HG03575 (cell line): Measurements from ENCODE around the gene GSTM4.

Experiments
- ATAC-seq: cut with Tn5 transposase; IDR thresholded peaks from one replicate; pipeline ENCODE4 v1.9.1; 2021; ENCODE audit not compliant: unreplicated experiment, insufficient number of reproducible peaks, low FRiP score; ENCODE audit errors: extremely low read depth

Gene GSTM4

DNA sequence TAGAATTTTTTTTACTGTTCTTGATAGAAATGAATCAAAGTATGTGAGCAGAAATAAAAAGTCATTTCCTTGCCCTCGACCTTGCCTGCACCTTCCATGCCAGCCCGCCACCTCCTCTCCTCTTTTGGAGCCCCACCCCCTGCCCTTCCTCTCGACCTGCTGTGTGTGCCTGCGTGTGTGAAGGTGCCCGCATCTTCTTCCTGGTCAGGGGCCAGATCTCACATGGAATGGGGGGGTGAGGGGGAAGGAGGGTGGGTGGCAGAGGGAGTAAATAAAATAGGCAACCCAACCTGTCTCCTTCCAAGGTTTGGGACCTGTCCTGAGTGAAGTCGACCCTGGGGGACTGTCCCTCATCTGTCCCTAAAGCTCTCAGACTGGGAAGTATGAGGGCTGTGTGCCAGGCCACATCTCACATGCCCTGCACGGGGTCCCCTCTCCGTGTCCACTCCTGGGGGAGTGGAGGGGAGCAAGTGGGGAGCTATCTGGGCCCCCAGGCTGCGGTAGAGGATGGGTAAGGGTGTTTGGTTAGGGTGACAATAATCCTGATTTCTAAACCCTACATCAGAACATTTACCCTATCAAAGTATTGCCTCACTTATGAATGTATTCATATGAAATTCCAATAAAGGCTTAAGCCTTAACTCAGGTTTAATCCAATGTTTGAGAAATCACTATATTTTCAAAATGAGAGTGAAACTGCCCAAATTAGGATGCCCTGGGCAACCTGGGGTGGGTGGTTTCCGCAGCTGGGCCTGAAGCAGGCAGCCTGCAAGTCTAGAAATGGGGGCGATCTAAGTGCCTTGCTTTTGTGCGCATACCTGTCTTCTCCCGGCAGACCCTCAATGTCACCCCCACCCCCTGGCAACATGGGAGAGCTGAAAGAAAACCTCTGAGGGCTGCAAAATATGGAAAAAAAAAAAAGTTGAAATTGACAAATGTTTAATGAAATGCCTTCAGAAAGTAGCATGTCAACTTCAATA lies 20.8 kb upstream of the GSTM4 start:
- no peak for ATAC-seq

DNA sequence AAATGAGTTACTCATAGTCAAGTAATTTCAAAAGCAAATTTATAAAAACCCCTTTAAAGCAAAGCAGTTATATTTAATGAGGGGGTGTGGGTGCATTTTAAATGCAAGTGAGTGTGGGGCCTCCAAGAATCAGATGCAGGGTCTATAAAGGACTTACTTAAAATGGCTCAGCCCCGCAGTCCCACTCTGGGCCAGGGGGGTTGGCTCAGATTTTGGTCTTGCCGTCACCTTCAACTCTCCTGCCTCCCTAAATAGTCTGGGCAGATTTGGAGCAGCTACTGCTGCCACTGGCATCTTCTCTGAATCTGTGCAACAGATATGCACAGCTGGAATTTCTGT lies 20.1 kb upstream of the GSTM4 start:
- no peak for ATAC-seq

DNA sequence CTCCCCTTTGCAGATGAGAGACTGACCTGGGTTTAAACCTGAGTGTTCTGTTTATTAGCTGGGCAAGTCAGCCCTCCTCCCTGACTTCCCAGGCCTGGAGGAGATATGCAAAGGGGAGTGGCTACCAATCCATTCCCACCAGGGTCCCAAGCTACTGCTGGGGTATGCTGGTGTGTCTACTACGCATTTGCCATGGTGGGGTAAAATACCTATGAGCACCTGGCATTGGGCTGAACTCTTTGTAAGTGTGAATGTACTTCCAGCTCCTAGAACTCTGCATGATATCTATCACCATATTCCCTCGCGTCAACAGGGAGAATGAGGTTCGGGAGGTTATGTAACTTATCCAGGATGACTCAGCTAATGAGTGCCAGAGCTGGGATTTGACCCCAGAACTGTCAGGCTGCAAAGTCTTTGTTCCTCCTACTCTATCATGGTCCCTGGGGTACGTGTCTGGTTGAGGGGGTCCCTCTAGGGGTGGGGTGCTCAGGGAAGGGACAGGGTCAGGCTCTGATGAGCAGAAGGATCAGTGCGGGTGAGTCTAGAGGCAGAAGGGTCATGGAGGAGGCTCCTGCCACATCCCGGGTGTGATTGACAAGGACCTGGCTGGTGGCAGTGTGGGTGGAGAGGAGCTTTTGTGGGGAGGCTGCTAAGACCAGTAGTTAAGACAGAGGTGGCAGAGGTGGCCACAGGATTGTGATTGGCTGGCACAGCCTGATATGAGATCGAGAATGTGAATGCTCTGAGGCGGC lies 19.5 kb upstream of the GSTM4 start:
- ATAC-seq, result no peak

DNA sequence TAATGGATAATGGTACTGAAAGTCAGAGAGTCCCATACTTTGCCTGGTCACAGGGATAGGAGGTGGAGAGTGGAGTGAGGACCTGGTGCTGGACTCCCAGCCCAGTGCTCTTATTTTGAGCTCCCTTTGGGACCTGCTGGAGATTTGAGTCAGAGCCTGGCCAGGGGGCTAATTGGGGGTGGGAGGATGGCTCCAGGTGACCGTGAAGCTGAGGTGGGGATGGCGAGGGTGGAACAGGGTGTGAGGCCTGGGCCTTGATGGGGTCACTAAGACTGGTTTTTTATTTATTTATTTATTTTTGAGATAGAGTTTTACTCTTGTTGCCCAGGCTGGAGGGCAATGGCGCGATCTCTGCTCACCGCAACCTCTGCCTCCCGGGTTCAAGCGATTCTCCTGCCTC lies 18.5 kb upstream of the GSTM4 start:
- no peak for ATAC-seq

DNA sequence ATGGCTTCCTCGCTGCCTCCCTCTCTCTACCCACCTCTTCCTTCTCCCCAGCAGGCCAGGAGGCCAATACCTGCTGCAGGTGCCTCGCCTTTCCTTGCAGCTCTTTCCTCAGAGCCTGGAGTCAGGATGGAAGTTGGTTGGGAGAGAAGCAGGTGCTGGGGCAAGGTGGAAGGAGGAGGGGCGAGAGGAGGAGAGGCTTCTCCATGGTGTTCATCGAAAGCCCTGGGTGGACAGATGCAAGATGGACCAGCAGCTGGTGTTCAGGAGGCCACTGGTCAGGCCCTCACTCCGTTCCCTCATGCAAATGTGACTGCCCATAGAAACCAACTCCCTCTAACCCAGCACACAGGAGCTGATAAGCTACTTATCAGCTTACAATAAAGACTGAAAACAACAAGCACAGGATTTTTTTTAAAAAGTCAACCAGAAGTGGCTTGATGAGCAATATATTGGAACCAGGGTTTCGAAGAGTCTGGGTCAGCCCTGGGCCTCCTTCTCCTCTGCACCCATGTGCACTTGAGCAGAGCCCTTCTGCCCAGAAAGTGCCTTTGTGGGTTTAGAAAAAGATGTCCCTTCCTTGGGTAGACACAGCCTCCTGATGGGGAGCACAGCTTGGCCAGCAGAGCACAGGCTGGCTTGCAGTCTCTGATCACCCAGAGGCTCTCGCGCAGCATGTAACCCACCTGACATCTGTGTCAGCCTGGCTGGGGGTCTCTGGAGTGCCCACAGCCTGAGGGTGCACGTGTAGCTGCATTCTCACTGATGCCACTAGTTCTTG lies 16.6 kb upstream of the GSTM4 start:
- no peak for ATAC-seq

DNA sequence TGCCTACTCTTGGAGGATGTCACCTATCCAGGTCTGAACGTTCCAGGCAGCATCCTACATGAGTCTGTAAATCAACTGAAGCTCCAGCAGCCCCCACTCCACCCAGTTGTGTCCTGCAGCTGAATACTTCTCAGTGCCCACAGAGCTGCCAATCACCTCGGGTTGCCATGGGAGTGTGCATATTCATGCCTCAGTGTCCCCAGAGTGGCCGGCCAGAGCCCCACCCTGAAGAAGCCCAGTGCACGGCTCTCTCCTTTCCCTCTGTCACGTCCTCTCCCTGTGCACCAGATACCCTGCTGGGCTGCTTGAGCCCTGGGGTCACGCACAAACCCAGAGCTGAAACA lies 16.1 kb upstream of the GSTM4 start:
- no peak for ATAC-seq

DNA sequence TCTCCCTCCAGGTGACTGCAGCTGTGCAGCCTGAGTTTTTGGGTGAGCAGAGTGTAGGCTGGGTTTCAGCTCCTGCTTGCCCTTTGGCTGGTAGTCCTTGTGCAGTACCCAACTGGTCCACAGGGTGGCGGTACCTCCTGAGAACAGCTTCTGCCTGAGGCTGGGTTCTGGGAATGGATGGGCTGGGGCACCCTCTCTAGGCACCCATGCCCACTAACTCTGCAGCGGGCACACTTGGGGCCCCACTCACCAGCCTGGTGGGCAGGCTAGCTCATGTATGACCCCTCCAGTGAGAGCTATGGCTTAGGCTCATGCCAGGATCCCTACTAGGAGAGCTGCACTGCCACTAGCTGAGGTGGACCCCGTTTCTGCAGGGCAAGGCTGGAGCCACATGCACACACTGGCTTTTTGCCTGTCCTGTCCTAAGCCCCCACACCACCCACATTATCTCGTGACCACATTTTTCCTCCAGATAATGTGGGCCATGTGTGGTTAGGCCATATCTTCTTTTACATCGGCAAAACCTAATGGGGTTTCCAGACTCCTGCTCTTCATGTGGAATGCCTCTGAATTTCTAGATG lies 15.5 kb upstream of the GSTM4 start:
- no peak for ATAC-seq

DNA sequence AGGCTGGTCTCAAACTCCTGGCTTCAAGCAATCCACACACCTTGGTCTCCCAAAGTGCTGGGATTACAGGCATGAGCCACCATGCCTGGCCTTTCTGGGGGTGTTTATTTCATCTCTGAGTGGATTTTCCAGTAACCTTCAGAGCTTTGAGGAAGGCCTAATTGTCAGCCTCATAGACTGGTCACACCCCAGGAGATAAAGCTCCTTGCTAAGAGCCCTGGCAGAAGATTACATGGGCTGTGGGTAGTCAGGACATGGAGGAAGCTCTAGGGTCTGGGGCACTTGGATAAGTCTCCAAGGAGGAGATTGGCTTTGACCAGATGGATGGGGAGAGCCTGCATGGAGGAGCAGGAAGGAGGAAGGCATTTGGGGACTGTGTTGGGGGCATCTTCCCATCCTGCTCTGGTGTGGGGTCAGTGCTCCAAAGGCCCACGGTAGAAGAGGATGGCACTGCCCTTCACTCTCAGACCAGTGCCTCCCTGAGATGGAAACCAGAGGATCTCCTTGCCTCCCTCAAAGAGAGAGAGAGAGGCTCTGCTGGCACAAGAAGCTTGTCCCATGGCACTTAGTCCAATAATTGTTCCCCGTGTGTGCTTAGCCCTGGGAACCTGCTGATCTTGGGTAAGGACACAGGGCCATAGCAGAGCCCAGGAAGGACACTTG lies 14.7 kb upstream of the GSTM4 start:
- no peak for ATAC-seq

DNA sequence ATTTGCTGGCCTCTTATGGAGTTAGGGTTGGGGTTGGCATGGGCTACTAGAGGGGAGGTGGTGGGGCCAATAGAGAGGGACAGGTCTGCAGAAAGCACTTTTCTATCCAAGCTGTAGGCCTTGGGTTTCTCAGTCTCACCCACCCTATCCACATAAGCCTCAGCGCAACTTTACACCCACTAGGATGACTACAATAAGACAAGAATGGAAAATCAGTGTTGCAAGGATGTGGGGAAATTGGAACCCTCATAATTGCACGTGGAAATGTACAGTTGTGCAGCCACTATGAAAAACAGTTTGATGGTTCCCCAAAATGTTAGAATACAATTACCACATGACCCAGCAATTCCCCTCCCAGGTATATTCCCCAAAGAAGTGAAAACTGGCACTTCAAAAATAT lies 14.0 kb upstream of the GSTM4 start:
- no peak for ATAC-seq

DNA sequence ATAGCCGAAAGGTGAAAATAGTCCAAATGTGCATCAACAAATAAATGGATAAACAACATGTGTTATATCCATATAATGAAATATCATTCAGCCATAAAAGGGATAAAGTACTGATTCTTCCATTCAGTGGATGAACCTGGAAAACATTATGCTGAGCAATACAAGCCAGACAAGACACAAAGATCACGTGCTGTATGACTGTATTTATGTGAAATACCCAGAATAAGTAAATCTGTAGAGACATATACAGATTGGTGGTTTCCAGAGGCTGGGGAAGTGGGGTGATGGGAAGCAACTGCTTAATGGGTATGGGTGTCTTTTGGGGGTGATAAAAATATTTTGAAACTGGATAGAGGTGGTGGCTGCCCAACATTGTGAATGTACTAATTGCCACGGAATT lies 13.3 kb upstream of the GSTM4 start:
- ATAC-seq, result no peak

DNA sequence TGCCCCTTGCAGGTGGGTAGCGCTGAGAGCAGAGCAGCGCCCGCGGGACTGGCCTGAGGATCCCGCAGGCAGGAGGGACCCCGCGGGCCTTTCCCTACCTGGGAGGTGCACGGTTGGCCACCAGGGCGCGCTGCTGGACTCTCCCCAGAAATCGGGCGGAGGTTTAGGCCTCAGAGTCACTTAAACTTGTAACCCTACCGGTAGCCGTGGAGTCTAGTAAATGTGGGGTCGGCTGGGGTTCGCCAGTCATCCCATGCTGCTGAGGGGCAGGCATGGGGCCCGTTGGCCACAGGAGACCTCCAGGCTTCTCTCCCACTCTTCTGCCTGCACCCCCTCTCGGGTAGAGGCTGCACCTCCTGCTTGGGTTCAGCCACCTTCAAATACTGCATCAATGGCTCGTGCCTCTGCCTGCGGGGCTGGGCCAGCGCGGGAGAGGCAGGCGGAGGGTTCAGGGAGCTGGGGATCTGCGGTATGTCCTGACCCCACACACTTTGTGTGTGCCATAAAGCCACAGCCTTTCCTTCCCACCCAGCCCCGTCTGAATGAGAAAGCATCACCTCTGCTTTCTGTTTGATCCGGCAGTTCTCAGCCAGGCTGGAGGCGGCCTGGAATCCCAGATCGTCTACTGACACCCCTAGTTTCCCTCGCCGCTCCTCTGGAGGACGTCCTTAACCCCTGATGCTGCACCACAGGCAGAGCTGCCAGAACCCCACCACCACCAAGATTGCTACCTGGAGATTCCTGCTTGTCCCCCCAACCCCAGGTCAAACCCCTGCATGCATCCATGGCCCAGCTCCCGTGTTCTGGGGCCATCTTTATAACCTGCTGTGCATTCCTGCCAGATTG lies 12.3 kb upstream of the GSTM4 start:
- no peak for ATAC-seq

DNA sequence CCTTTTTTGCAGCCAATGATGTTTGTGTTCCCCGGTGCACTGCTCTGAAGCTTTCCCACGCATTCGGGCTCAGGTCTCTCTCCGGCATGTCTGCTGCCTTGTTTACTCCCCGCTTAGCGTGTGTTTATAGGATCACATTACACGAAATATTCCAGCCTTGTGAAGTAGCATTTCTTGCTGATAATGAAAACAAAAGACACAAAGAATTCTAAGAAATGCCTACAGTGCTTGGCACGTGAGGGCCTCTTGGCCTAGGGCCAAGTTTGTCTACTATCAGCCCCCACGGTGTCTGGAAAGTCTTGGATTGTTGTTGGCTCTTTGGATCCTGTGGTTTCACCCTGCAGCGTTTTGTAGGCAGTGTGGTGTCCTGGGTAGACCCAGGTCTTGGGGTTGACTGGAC lies 11.2 kb upstream of the GSTM4 start:
- ATAC-seq, result no peak

DNA sequence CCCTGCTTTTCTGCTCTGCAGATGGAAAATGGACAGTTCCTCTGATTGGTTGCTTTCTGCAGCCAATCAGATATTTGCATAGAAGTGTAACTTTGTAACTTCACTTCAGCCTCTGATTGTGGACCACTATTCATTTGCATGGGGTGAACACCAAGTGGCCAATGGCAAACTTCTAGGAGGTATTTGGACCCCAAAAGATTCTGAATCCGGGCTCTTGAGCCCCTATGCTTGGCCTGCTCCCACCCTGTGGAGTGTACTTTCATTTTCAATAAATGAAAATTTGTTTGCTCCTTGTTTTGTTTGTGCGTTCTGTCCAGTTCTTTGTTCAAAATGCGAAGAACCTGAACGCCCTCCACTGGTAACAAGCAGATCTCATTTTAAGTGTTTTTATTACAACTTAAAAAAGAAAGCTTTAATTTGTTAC lies 6.4 kb upstream of the GSTM4 start:
- ATAC-seq, result no peak

DNA sequence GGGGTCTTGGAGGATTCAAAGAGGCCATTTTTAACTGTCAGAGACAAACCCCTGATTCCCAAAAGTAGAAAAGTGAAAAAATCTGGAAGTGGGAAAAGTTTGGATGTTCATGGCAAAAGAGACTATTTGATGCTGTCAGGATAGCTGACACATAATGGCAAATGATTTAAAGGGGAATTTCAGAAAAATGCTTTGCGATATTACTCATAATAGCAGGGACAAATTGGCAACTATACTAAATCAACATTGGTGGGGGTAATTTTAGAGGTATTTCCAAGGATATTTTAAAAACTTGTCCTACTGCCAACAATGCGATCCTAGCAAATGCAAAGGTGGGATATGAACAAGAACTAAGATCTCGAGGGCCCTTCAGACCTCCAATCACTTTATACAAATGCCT lies 5.3 kb upstream of the GSTM4 start:
- no peak for ATAC-seq

DNA sequence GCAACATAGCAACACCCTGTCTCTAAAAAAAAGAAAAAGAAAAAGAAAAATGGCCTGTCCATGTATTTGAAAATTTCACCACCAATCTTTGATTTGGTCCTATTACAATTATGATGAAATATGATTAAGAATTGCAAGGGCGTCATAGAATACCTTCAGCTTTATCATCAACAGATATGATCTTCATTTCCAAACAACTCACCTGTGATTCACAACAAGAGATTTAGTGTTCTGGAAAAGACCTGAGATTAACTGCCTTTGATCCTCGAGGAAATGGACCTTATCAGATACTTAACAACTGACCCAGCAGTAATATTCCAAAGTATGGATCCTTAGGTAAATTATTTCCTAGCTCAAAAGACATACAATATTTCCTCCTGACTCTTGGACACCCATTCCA lies 3.5 kb upstream of the GSTM4 start:
- ATAC-seq, result no peak

DNA sequence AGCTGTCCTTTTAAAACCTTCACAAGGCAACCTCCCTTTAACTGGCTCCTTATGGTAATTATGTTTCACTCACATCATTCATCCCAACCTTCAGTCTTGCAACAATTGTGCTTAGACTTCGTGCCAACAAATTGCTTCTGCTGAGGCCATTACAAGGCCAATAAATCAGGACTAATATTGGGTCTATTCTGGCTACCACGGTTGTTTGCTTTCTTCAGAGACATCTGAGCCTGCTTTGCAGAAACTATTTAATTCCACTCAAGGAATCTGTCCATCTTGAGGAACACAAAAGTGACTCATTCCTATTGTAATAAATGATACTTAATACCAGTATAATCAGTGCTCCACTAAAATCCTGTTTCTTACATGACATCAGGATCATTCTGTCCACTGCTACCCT lies 2.6 kb upstream of the GSTM4 start:
- no peak for ATAC-seq

DNA sequence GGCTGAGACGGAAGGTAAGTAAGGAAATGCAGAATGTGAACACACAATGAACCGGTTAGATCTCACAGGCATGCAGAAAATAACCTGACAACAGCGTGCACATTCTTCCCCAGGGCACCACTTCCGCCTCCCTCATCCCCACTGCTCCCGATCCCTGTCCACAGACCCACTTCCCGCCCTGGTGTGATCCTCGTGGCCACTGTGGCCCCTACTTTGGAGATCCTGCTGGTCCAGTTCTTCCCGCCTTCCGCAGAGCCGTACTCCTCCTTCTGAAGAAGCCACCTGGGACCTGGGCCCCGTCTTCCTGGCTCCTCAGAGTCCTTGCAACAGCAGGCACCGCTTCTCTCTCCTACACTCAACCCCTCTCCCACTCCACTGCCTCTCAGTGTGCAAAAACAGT lies 1.4 kb upstream of the GSTM4 start:
- no peak for ATAC-seq

DNA sequence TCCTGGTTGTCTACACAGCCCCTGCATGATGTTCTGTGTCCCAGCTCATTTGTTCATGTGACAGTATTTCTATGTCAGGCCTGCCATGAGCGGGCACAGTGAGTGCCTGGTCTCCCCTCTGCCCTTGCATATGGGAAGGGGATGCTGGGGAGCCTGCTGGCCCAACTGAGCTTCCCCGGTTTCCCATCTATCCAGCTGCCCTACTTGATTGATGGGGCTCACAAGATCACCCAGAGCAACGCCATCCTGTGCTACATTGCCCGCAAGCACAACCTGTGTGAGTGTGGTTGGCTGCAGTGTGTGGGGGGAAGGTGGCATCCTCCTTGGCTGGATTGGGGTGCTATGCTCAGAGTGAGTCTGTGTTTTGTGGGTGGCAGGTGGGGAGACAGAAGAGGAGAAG lies 1.5 kb downstream of the GSTM4 start:
- ATAC-seq, result no peak
